K562 (cell line): ENCODE results near the gene NDUFC2. TPM values are rescaled to one million over a fixed set of nuclear protein-coding genes. Genes with fewer than 3 reads are reported as not detected.

Experiments used
- C11orf30 ChIP-seq: fragments of 450-650 bp; IDR thresholded peaks from 2 replicates; pipeline ENCODE4 v1.6.1; 2016; ENCODE audit warnings: low read depth, mild to moderate bottlenecking
- MGA ChIP-seq: fragments of 450-650 bp; IDR thresholded peaks from 2 replicates; pipeline ENCODE4 v1.6.1; 2016; ENCODE audit warnings: mild to moderate bottlenecking, moderate library complexity
- XRCC5 ChIP-seq: fragments of 200-400 bp; formaldehyde crosslinking; IDR thresholded peaks from 2 replicates; pipeline ENCODE4 v1.6.1; 2017; ENCODE audit warnings: low read depth, mild to moderate bottlenecking, low read length
- polyA plus RNA-seq, 8 experiments: library from polyadenylated mRNA; depleted of rRNA in 4 of 8; stranded (reverse) in 5 of 8; unstranded in 3 of 8; fragments of >200 nt; fragmentation: Nextera tagmentation in 2 of 8; fragmentation: Illumina TruSeq in 1 of 8; extraction: Ambion mirVana in 2 of 8; extraction: Trizol in 1 of 8; gene quantifications; 2 replicates each; pipeline versions ENCODE4 v1.2.1 to v1.2.3, GENCODE V29; 2011 to 2014; ENCODE audit warnings: inconsistent platforms in 1 of 8, missing spikeins in 1 of 8
- total RNA-seq, 7 experiments: library from RNA; depleted of rRNA in 6 of 7; stranded (reverse); fragments of >200 nt in 6 of 7; fragmentation: Illumina TruSeq in 2 of 7; extraction: Trizol in 2 of 7; gene quantifications; 2 replicates each; pipeline versions ENCODE4 v1.2.1 to v1.2.3, GENCODE V29; 2011 to 2021; ENCODE audit warnings: low replicate concordance in 1 of 7

The NDUFC2 gene
- total and polyA plus RNA-seq, 9 of the 15 experiments (the other 6 are each of a cell fraction or from before 2014, with no cell fraction given), result 168 to 1,119 (median 442) TPM

- TF ChIP-seq C11orf30 (peak; percentile 20; the same call in 1 of the 2 replicates), XRCC5 (no peak), MGA (no peak)
Observed at GRCh38 chr11:78025378-78025777, 54.3 kb downstream of the NDUFC2 start (continued).
